NCI-H2171 (cell line): ENCODE data around the gene DHRS7.

ENCODE experiments used
- DNase-seq: peaks from one replicate; lab custom pipeline; 2025; lab: John Stamatoyannopoulos, UW

Gene DHRS7, protein sequence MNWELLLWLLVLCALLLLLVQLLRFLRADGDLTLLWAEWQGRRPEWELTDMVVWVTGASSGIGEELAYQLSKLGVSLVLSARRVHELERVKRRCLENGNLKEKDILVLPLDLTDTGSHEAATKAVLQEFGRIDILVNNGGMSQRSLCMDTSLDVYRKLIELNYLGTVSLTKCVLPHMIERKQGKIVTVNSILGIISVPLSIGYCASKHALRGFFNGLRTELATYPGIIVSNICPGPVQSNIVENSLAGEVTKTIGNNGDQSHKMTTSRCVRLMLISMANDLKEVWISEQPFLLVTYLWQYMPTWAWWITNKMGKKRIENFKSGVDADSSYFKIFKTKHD

DNA sequence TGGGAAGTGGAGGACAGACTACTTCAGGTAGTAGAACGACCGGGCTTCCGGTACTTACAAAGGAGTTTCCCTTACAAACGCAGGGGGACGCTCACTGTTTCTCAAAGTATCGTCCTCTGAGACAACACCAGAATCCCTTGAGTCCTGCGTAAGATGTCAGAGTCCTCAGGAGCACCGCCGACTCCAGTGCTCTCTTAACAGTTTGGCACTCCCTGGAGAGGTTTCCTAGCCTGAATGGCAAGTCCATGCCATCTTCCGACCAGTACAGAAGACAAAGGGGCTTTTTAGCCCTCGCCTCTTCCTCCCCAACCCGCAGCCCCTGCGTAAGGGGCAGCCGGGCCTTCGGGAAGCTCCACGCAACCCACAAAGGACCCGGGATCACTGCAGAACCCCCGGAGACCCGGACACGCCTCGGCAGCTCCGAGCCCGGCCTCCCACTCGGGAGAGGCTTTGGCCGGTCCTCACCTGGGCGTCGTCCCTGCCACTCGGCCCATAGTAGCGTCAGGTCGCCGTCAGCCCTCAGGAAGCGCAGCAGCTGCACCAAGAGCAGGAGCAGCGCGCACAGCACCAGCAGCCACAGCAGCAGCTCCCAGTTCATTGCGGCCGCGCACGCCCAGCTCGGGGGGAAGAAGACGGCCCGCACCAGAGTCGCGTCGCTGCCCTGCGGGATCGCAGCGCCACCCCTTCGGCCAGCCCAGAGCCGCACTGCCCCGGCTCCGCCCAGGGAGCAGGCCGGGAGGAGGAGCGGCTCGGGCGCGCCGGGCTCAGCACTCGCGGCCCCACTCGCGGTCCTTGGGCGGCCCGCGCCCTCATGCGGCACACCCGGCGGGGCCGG, at the start of gene DHRS7:
Gene DHRS7, minus strand, starts transcription at position 687 of the 835 bp plus-strand sequence. Its CDS starts 89 bp downstream, at position 598.
- peak; percentile 56 for DNase-seq

DNA sequence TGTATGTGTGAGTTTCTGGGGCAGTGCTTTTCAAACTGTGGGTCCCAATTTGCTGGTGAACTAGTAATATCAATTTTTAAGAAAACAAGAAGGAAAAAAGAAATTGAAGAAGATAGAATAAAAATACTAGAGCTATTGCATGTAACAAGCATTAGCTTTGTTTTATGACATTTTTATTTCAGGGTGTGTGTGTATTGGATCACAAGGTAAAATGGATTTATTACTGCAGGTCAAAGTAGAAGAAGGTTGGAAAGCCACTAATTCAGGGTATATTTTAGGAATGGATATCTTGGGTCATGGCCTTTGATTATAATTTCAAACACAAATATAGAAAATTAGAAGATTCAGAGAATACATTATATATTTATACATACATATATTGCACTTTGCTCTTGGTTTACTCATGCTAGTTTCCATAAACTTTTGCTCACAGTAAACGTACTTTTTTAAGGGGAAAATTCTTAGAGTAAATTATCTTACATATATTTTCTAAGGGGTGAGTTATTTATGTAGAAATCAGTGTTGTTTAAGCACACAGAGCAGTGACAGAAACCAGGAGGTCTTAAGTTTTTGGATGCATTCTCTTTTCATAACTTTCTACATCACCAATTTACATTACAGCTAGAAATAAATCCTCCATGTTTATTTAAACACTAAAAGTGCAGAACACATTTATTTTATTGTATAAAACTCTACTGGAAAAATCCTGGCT, 49.4 kb upstream of the DHRS7 start:
- no peak for DNase-seq

DNA sequence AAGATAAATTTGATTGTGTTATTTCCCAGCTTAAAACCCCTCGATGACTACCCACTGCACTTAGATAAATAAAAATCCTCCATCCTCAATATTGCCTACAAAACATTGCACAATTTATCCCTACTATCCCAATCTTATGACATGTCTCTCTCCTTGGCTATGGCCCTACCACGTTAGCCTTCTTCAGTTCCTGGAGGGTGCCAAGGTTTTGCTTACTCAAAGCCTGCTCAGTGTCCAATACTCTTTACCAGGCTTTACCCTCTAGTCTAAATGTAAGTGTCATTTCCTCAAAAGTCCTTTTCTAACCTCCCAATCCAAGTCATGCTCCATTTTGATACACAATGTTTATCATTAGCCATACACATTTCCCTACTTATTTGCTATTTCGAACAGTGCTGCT, 48.8 kb upstream of the DHRS7 start:
- no peak for DNase-seq

DNA sequence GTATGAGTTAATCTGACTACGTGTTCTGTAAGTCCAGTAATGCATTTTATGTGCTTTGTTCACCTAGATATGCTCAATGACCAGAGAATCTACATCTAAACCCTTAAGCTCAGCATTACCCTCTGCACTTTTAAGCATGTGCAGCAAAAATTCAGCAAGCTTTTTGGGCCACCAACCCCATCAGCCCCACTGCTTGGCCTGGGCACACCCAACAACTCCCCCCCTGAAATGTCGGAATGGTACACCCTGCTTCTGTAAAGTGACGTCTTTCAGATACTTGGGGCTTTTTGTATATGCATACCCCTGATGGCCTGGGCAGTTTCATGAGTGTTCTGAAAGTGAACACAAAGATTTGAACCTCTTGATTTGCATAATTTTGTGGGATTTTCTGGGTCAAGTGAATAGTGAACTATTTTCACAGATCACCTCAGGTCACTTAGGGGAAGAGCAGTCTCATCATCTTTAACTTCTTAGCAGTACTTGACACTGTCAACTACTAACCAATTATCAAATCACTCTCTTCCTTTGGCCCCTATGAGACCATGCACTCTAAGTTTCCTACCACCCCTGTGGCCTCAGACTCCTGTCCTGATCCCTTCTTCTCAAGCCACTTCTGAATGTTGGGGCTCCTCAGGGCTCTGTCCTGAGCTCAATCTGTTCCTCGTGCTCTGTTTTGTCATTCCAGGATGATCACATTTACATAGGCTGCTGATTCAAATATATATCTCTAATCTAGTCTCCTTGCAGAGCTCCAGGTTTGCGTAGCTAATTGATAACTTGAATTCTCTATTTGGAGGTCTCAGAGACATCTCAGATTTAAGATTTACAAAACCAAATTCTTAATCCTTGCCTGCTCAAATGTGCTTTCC, 47.5 kb upstream of the DHRS7 start:
- DNase-seq: no peak

DNA sequence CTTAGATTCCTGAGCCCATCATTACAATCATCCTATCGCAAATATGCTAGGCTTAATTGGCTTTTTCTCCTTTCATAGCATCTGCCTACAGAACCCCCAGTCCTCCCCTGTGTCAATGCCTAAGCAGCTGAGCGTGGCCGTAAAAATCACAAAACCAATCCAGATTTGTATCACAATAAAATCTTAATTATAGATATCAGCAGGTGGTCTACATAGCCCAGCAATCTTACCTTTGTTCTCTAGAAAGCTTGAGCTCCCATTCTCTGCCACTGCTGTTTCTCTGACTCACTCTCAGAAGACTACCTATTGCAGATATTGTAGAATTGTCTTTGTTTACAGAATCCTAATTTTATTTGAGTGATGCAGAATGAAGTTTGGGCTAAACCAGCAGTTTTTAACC, 46.0 kb upstream of the DHRS7 start:
- no peak for DNase-seq

DNA sequence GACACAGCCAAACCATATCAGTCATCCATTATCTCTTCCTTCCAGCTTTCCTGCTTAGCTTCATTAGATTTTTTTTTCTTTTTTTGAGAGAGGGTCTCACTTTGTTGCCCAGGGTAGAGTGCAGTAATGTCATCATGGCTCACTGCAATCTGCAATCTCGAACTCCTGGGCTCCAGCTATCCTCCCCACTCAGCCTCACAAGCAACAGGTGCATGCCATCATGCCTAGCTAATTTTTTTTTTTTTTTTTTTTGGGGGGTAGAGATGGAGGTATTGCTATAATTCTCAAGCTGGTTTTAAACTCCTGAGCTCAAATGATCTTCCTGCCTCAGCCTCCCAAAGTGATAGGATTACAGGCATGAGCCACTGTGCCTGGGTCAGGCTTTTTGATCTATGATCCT, 45.5 kb upstream of the DHRS7 start:
- DNase-seq: no peak

DNA sequence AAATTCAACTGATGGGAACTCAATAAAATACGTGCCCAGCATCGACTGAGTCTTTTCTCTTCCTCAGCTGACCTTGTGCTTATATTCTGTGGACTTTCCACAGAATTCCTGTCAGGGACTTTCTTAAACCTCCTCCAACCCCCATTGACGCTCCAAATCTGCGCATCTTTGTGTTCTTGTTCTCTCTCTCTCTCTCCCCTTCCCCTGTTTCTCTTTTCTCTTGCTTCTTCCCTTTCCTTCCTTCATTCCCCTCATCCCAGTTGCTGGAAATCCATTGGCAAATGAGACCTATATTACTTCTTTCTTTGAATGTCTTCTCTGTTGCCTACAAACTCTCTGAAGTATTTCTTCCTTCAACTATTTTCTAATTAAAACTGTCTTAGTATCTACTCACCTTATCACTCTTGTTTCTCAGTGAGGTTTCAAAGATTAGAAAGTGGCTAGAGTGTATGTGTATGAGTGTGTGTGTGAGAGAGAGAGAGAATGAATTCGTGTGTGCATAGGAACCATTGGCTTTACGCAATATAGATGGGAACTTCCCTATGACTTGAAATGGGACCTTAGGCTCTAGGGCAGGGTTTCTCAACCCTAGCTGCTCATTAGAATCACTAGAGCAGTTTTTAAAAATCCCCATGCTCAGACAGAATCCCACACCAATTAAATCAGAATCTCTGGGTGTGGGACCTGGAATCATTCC, 41.8 kb upstream of the DHRS7 start:
- DNase-seq: no peak

DNA sequence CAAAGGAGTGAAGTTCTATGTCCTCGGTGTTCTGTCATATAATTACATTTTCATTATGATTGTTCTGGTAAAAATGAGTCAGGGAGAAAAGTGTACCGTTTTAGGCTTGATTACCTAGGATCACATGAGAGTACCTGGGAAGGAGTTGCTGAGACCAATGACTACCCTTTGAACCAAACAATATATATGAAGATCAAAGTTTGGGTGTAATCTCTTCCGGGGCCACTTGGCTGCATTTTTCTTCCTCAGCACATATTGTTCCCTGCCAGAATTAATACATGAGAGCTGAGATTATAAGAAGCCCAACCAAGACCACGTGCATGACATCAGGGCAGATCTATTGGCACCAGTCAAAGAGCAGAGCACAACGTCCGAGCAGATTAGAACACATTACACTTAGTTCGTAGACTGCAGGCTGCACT, 41.1 kb upstream of the DHRS7 start:
- DNase-seq: no peak

DNA sequence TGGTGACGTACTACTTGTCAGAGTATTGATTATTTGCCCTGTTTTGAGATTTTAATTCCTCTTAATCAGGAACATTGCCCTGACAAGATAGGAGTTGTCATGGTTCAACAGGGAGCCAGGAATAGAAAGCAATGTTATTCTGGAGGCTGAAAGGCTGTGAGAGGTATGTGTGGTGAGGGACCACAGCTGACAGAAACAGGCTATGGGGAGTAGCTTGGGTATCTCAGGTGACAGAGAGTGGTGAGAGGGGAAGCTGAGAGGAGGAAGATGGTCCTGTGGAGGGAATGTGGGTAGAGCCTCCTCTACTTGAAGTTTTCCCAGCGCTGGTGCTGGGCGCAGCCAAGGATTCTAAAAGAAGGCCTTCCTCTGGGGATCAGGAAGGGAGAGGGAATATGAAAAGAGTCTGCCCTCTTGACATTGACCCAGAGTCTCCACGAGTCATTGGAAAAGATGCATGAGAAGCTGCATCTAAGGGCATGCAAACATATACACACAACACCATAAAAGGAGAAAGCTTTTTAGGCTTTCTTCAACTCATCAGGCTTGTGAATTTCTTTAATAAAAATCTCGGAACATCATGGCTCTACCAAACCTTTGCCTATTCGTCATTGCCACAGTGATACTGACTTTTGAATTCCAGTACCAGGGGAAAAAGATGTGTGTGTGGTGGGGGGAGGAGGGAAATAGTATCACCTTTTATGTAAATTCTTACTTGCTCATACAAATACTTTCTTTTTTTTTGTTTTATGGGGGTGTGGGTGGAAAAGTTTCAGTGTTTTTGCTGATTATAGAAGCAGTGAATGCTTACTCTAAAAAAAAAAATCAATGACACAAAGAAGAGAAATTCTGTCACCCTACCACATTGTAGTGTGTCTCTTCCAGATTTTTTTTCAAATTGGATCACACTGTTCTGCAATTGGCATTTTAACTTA, 39.9 kb upstream of the DHRS7 start:
- no peak for DNase-seq

DNA sequence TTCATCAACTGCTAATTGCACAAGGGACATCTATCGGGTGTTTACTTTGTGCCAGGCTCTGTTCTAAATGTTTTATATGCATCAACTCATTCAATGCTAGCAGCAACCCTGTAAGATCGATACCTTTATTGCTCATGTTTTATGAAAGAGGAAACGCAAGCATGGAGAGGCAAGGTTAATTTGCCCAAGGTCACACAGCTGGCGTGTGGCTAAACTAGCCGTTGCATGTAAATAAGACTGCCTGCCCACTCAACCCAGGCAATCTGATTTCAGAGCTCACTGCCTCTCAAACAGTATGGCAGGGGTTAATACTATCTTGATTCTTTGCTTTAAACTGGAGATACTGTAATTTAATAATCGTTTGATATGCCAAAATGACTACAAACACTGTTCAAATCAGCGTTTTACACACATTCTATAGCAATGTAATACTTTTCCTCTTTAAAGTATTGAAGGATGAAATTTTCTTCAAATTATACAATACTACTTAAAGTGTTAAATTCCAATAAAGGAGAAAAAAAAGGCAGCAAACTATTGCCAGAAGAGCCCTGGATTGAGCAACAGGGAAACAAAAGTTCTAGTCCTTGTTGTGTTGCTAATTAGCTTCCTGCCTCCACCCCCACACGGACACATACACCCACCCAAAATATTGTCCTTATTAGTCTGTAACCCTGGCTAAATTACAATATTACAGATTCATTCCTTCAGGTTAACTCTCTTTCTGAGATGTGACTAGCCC, 39.1 kb upstream of the DHRS7 start:
- no peak for DNase-seq

DNA sequence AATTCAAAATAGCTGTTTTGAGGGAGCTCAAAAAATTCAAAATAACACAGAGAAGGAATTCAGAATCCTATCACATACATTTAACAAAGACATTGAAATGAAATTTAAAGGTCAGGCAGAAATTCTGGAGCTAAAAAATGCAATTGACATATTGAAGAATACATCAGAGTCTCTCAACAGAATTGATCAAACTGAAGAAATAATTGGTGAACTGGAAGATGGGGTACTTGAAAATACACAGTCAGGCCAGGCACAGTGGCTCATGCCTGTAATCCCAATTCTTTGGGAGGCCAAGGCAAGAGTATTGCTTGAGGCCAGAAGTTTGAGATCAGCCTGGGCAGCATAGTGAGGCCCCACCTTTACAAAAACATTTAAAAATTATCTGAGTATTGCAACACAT, 34.1 kb upstream of the DHRS7 start:
- no peak for DNase-seq

DNA sequence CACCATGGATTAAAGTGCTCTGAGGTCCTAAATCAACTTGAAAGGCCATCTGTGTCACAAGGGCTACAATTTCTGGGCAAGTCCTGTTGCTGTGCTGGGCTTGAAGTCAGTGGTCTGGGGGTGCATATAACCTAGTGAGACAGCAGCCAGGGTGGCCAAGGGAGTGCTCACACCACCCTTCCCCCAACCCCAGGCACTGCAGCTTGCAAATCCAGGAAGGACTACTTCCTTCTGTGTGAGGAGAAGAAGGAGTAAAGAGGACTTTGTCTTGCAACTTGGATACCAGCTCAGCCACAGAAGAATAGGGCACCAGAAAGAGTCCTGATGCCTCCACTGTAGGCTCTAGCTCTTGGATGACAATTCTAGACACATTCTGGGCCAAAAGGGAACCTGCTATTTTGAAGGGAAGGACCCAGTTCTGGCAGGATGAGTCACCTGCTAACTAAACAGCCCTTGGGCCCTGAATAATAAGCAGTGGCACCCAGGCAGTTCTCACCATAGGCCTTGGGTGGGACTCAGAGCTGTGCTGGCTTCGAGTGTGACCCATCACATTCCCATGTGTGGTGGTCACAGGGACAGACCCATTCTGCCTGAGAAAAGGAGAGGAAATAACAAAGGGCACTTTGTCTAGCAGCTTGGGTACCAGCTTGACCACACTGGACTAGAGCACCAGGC, 32.6 kb upstream of the DHRS7 start:
- no peak for DNase-seq

DNA sequence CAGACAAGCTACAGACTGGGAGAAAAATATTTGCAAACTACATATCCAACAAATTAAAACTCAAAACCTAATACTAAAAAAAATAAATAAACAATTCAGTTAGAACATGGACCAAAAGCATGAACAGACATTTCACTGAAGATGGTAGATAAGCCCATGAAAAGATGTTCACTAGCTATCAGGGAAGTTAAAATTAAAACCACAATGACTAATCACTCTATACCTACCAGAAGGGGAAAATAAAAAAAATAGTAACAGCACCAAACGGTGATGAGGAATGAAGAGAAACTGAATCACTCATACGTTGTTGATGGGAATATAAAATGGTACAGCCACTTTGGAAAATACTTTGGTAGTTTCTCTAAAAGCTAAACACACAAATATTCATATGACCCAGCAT, 31.1 kb upstream of the DHRS7 start:
- DNase-seq: no peak

DNA sequence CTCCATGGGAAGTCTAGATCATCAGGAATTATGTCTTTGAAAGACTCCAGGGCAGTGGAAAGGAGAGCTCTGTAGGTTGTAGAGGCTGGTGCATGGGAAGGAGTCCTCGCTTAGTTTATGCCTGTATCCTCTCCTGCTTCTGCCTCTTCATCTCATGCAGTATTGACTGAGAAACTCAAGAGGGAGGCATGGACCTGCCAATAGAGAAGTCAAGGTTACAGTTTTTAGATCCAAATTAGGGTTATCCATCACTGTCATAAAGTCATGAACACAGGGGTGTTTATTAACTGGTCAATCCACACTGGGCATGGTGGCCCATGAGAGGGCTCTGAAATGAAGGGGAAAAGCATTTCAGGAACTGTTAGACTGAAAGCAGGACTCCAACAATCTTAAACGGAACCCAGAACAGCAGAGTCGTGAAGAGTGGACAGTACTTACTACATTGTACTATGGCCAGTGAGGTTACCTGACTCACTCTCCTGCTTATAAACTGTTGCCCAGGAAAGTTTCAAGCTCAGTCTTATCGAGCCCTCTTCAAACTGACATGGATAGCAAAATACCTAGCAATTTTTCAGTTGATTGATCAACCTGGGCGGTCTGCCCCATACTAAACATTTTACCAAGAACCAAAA, 30.1 kb upstream of the DHRS7 start:
- no peak for DNase-seq

DNA sequence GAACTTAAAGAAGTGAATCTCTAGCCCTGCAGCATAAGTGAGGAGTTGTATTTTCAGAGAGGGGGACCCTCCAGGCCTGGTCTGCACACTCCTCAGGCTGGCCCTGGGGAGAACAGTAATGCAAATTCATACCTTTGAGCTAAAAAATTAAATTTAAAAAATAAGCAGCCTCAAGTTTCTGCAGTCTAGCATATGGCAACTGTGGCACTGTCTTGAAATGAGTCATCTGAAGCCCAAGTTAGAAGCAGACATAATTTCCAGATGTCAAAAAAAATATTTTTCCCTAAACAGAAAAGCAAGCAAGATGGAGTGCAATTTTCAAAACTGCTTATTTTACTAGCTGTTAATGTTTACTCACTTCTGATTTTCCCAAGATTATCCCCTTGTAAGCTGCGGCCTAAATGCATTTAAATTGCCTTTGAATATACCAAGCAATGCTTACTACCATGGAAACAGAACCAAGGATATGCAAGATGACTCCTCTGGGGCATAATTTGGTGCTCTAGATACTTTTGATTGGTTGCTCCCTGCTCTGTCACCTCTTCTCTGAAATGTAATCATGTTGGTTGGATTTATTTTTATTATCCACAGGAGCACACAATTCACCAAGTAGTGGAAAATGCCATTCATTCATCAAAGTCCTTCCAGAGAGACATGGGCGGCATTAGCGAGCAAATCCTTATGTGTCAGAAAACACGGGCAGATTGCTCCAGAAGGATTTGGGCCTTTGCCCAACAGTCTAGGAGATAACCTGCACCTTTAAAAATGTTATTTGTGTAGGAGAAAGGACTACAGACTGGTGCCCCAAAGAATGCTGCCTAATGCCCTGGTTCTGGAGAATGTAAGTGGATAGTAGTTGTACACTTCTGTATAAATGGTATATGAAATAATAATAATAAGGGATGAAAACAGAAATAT, 25.0 kb upstream of the DHRS7 start:
- DNase-seq: no peak

DNA sequence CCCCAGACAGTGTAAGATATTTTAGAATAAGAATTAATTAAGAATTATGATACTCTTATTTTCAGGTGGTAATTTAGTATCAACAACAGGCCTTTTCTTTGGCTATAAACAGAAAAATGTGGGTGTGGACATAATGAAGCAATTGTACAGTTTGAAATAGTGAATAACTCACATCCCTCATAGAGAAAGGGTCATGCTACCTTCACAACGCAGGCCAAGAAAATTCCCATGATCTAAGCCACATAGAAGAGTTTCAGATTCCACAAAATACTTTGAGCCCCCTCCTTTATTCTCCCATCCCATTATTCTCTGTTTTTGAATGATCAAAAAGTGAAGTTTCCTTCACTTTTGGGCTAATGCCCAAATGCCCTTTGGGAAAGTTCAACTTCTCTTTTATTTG, 23.5 kb upstream of the DHRS7 start:
- DNase-seq: no peak

DNA sequence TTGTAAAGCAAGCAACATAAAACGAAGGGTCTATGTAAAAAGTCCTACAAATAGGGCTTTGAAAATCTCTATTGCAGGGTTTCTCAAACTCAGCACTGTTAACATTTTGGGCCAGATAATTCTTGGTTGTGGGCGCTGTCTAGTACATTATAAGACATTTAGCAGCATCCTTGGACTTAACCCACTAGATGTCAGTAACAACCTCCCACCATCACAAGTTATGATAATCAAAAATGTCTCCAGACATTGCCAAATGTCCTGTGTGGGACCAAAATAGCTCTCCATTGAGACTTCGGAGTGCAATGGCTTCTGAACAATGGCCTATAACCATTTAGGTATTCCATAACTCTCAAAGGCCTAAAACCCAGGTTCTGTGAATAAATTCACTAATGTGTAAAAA, 22.9 kb upstream of the DHRS7 start:
- DNase-seq: no peak
